Astrocyte of the spinal cord (primary cell): ENCODE results near the gene MAGI2.
A peak's percentile ranks its signal among the peaks of the same experiment; 100 is the strongest.

Source experiments
- DNase-seq: peaks from one replicate; pipeline ENCODE4 v3.0.0; 2011; ENCODE audit warnings: low read depth, low spot score
- H3K4me3 ChIP-seq: 2 replicates; pipeline ENCODE4 v1.5.1; 2011; ENCODE audit warnings: low read depth, mild to moderate bottlenecking, low read length, moderate library complexity
- CTCF ChIP-seq: IDR thresholded peaks from 2 replicates; pipeline ENCODE4 v1.5.1; 2012; ENCODE audit warnings: low read depth, mild to moderate bottlenecking, low read length, inconsistent platforms
- in situ Hi-C: cut with HindIII; loops from 2 replicates; pipeline ENCODE4 v1.10.0; 2017; ENCODE audit warnings: low sequenced_read_pairs

MAGI2 gene

GRCh38 chr7:79236352-79237028 lies 217.0 kb downstream of the MAGI2 start:
- in situ Hi-C loops: no loop called here
- no peak overlapping the region for H3K4me3 ChIP-seq
- DNase-seq: no peak
- no peak for TF ChIP-seq CTCF

DNA sequence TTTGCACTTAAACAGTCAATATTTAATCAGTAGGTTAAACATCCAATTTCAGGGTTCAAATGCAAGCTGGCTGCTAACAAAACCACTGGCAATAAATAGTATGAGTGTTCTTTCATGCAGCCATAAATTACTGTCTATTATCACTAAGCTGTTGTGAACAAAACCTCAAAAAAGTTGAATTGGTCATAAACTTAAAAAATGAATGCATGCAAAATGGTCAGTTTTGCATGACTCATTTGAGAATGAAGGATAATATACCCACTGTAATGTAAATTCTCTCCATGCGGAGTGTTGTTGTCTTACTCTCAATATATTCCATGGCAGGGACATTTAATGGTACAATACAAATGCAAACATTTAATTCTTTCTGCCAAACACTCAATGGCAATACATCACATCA lies 226.4 kb downstream of the MAGI2 start:
- TF ChIP-seq CTCF: no peak
- in situ Hi-C loops: no loop called here
- DNase-seq: peak; percentile 27
- no peak overlapping the region for H3K4me3 ChIP-seq

GRCh38 chr7:79221211-79221610 lies 232.3 kb downstream of the MAGI2 start:
- no peak overlapping the region for H3K4me3 ChIP-seq
- in situ Hi-C loops: no loop called here
- TF ChIP-seq CTCF: no peak
- no peak for DNase-seq

DNA sequence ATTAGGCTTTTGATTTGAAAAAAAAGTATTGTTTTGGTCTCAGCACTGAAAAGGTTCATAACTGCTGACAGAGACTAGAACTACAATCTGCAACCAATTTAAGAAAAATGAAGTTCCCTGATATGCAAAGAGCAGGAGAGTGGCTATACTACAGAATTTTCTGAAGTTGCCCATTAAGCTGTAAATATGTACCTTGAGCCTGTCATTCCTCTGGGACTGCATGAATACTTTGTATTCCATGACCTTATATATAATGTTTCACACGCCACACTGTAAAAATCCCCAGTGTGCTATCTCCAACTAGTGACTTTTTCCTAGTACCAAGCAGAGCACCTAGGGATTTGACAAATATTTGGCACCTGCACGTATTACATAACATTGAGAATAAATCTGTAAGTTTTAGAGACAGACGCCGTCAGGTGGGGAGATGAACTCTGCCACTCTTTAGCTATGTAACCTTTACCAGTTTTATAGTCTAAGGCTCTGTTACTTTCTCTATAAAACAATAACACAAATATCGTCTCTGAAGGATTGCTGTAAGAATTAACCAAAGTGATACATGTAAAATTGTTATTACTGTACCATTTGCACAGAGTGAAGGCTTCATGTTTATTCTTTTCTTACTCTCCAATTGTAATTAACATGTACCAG lies 235.4 kb downstream of the MAGI2 start:
- in situ Hi-C loops: no loop called here
- no peak for TF ChIP-seq CTCF
- H3K4me3 ChIP-seq: no peak overlapping the region
- no peak for DNase-seq

DNA sequence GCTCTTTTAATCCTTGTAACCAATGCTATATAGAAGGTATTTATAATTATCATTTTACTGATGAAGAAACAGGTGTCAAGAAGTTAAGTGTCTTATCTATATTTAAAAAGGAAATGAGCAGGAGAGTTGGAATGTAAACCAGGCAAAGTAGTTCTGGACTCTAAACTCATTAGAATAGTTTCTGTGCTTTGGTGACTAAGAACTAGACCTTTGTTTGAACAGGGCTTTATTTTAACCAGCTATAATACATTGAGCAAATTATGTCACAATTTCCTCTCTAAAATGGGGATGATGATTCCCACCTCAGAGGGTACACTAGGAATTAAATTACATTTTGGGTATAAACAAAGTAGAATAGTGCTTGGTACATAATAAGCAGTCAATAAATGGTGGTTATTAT lies 236.0 kb downstream of the MAGI2 start:
- in situ Hi-C loops: no loop called here
- peak; percentile 10 for DNase-seq

DNA sequence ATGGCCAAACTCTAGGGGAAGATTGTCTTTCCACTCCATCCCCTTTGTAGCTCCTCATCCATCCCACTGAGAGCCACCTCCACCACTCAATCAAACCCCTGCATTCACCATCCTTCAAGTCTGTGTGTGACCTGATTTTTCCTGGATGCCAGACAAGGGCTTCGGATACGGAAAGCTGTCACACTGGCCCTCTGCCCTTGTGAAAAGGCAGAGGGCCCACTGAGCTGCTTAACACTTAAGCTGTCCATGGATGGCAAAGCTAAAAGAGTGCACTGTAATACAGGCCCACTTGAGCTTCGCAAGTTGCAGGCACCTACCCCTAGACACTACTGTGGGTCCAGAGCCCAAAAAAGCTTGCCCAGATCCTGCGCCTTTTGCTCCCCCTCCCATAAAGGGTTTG lies 237.2 kb downstream of the MAGI2 start:
- H3K4me3 ChIP-seq: no peak overlapping the region
- TF ChIP-seq CTCF: no peak
- in situ Hi-C loops: no loop called here
- DNase-seq: no peak

More for the DNA sequence above, 236.0 kb downstream of the MAGI2 start:
- TF ChIP-seq CTCF: no peak
- no peak overlapping the region for H3K4me3 ChIP-seq
